HEK293 (cell line): Measurements from ENCODE around the gene BTG1.

Experiments used
- BCL11B ChIP-seq: fragments of 450-650 bp; formaldehyde crosslinking; IDR thresholded peaks from 2 replicates; pipeline ENCODE4 v1.5.1; 2016; ENCODE audit warnings: low read depth, missing biosample characterization, missing genetic modification characterization
- EGR2 ChIP-seq: fragments of 450-650 bp; formaldehyde crosslinking; IDR thresholded peaks from 2 replicates; pipeline ENCODE4 v1.5.1; 2016; ENCODE audit warnings: low read depth, missing biosample characterization, missing genetic modification characterization
- HIC1 ChIP-seq: fragments of 450-650 bp; formaldehyde crosslinking; IDR thresholded peaks from 2 replicates; pipeline ENCODE4 v1.5.1; 2016; ENCODE audit warnings: missing biosample characterization, missing genetic modification characterization
- IKZF3 ChIP-seq: fragments of 450-650 bp; IDR thresholded peaks from 2 replicates; pipeline ENCODE4 v1.5.0; 2018; ENCODE audit warnings: missing biosample characterization, mild to moderate bottlenecking, missing genetic modification characterization, moderate library complexity
- INSM2 ChIP-seq: fragments of 450-650 bp; formaldehyde crosslinking; IDR thresholded peaks from 2 replicates; pipeline ENCODE4 v1.5.1; 2016; ENCODE audit warnings: missing biosample characterization, missing genetic modification characterization
- PRDM1 ChIP-seq: fragments of 450-650 bp; formaldehyde crosslinking; IDR thresholded peaks from 2 replicates; pipeline ENCODE4; 2016; ENCODE audit warnings: missing biosample characterization, missing genetic modification characterization
- RBAK ChIP-seq: fragments of 450-650 bp; formaldehyde crosslinking; IDR thresholded peaks from 2 replicates; pipeline ENCODE4 v1.5.1; 2016; ENCODE audit warnings: missing biosample characterization, missing genetic modification characterization
- REPIN1 ChIP-seq: fragments of 450-650 bp; formaldehyde crosslinking; IDR thresholded peaks from 2 replicates; pipeline ENCODE4 v1.5.1; 2017; ENCODE audit warnings: missing biosample characterization, missing genetic modification characterization, low read depth
- REST ChIP-seq: fragments of 450-650 bp; formaldehyde crosslinking; IDR thresholded peaks from 2 replicates; pipeline ENCODE4 v1.5.1; 2016; ENCODE audit warnings: missing biosample characterization, missing genetic modification characterization
- WT1 ChIP-seq: fragments of 450-650 bp; formaldehyde crosslinking; IDR thresholded peaks from 2 replicates; pipeline ENCODE4 v1.5.1; 2016; ENCODE audit warnings: missing biosample characterization, missing genetic modification characterization
- YY1 ChIP-seq: fragments of 450-650 bp; formaldehyde crosslinking; IDR thresholded peaks from 2 replicates; pipeline ENCODE4 v1.5.1; 2018; ENCODE audit warnings: missing biosample characterization, missing genetic modification characterization
- YY2 ChIP-seq: fragments of 450-650 bp; formaldehyde crosslinking; IDR thresholded peaks from 2 replicates; pipeline ENCODE4 v1.5.1; 2016; ENCODE audit warnings: missing biosample characterization, missing genetic modification characterization
- ZBTB26 ChIP-seq: fragments of 450-650 bp; formaldehyde crosslinking; optimal IDR thresholded peaks from 2 replicates; pipeline ENCODE3; 2016; ENCODE audit warnings: missing biosample characterization, mild to moderate bottlenecking, missing genetic modification characterization
- ZFHX2 ChIP-seq: fragments of 450-650 bp; formaldehyde crosslinking; conservative IDR thresholded peaks from 2 replicates; pipeline ENCODE4 v1.5.1; 2016; ENCODE audit warnings: missing biosample characterization, missing genetic modification characterization
- ZFP41 ChIP-seq: fragments of 450-650 bp; formaldehyde crosslinking; IDR thresholded peaks from 2 replicates; pipeline ENCODE4 v1.5.1; 2016; ENCODE audit warnings: missing biosample characterization, missing genetic modification characterization, borderline replicate concordance
- ZNF10 ChIP-seq: fragments of 450-650 bp; formaldehyde crosslinking; IDR thresholded peaks from 2 replicates; pipeline ENCODE4 v1.5.1; 2017; ENCODE audit warnings: missing biosample characterization, missing genetic modification characterization
- ZNF112 ChIP-seq: fragments of 450-650 bp; formaldehyde crosslinking; IDR thresholded peaks from 2 replicates; pipeline ENCODE4 v1.5.0; 2017; ENCODE audit warnings: missing biosample characterization, missing genetic modification characterization
- ZNF335 ChIP-seq: fragments of 450-650 bp; formaldehyde crosslinking; conservative IDR thresholded peaks from 2 replicates; pipeline ENCODE4 v1.5.1; 2016; ENCODE audit warnings: missing biosample characterization, missing genetic modification characterization
- ZNF341 ChIP-seq: fragments of 450-650 bp; formaldehyde crosslinking; IDR thresholded peaks from 2 replicates; pipeline ENCODE4; 2016; ENCODE audit warnings: low read depth, missing biosample characterization, missing genetic modification characterization
- ZNF391 ChIP-seq: fragments of 450-650 bp; formaldehyde crosslinking; IDR thresholded peaks from 2 replicates; pipeline ENCODE4 v1.5.1; 2016; ENCODE audit warnings: low read depth, missing biosample characterization, missing genetic modification characterization, borderline replicate concordance
- ZNF510 ChIP-seq: fragments of 450-650 bp; formaldehyde crosslinking; IDR thresholded peaks from 2 replicates; pipeline ENCODE4 v1.5.1; 2018; ENCODE audit warnings: mild to moderate bottlenecking, missing genetic modification characterization, missing biosample characterization; ENCODE audit not compliant: insufficient replicate concordance
- ZNF513 ChIP-seq: fragments of 450-650 bp; IDR thresholded peaks from 2 replicates; pipeline ENCODE4 v1.5.1; 2018; ENCODE audit warnings: missing biosample characterization, missing genetic modification characterization
- ZNF555 ChIP-seq: fragments of 450-650 bp; formaldehyde crosslinking; conservative IDR thresholded peaks from 2 replicates; pipeline ENCODE4 v1.5.1; 2017; ENCODE audit warnings: missing biosample characterization, mild to moderate bottlenecking, missing genetic modification characterization, inconsistent platforms
- ZNF596 ChIP-seq: fragments of 450-650 bp; IDR thresholded peaks from 2 replicates; pipeline ENCODE4 v1.5.0; 2018; ENCODE audit warnings: missing biosample characterization, mild to moderate bottlenecking, missing genetic modification characterization, moderate library complexity
- ZNF600 ChIP-seq: fragments of 450-650 bp; formaldehyde crosslinking; IDR thresholded peaks from 2 replicates; pipeline ENCODE4 v1.5.1; 2016; ENCODE audit warnings: missing biosample characterization, missing genetic modification characterization
- ZNF610 ChIP-seq: fragments of 450-650 bp; formaldehyde crosslinking; IDR thresholded peaks from 2 replicates; pipeline ENCODE4 v1.5.1; 2016; ENCODE audit warnings: missing biosample characterization, missing genetic modification characterization, borderline replicate concordance
- ZSCAN30 ChIP-seq: fragments of 450-650 bp; IDR thresholded peaks from 2 replicates; pipeline ENCODE4 v1.5.1; 2018; ENCODE audit warnings: missing biosample characterization, mild to moderate bottlenecking, missing genetic modification characterization, moderate library complexity

The BTG1 gene

GRCh38 chr12:92145731-92146496, at the start of gene BTG1 (continued):
- TF ChIP-seq ZBTB26 (tag by site-specific recombination) (peak; percentile 81), ZNF335 (tag by site-specific recombination) (peak; percentile 87), ZNF596 (tag by site-specific recombination) (no peak), REST (tag by site-specific recombination) (0 out of 2 replicates have a peak, but pooled peaks have one; percentile 35), YY2 (tag by site-specific recombination) (peak; percentile 58; the same call in 1 of the 2 replicates), ZNF610 (tag by site-specific recombination) (no peak), PRDM1 (tag by site-specific recombination) (peak; percentile 92), IKZF3 (tag by site-specific recombination) (peak; percentile 69), ZNF555 (tag by site-specific recombination) (no peak), ZNF112 (no peak), REPIN1 (tag by site-specific recombination) (no peak), WT1 (tag by site-specific recombination) (peak; percentile 66; the same call in 1 of the 2 replicates), EGR2 (tag by site-specific recombination) (0 out of 2 replicates have a peak, but pooled peaks have one; percentile 4), YY1 (tag by site-specific recombination) (0 out of 2 replicates have a peak, but pooled peaks have one; percentile 61), BCL11B (tag by site-specific recombination) (no peak), RBAK (tag by site-specific recombination) (no peak), ZNF600 (peak; percentile 100), ZFHX2 (tag by site-specific recombination) (0 out of 2 replicates have a peak, but pooled peaks have one; percentile 56), ZNF391 (tag by site-specific recombination) (peak; percentile 84; the same call in 1 of the 2 replicates), INSM2 (tag by site-specific recombination) (no peak), ZFP41 (tag by site-specific recombination) (no peak), ZNF510 (tag by site-specific recombination) (no peak), HIC1 (tag by site-specific recombination) (no peak), ZNF10 (tag by site-specific recombination) (0 out of 2 replicates have a peak, but pooled peaks have one; percentile 10), ZNF513 (no peak), ZSCAN30 (tag by site-specific recombination) (peak; percentile 91), ZNF341 (tag by site-specific recombination) (peak; percentile 26; the same call in 1 of the 2 replicates)
